ENCODE results near the gene PRPH2.
A peak's percentile ranks its signal among the peaks of the same experiment; 100 is the strongest.
"Not testable (repeated sequence)": the region's sequence is repeated elsewhere in the genome, so short reads cannot be mapped to it uniquely, and the experiment has no call there.

PRPH2 gene

GRCh38 chr6:42742116-42742894 lies 19.9 kb upstream of the PRPH2 start:
- DNase-seq (ENCODE audit: low read depth in 2 of 3, low spot score in 2 of 3) = no peak

GRCh38 chr6:42740725-42741124 lies 18.3 kb upstream of the PRPH2 start:
- DNase-seq (ENCODE audit: low read depth in 2 of 3, low spot score in 2 of 3) = no peak

GRCh38 chr6:42735976-42736375 lies 13.6 kb upstream of the PRPH2 start:
- no peak for DNase-seq (ENCODE audit: low read depth in 2 of 3, low spot score in 2 of 3)

GRCh38 chr6:42733867-42734481 lies 11.6 kb upstream of the PRPH2 start:
- not testable (repeated sequence) for DNase-seq (ENCODE audit: low read depth in 2 of 3, low spot score in 2 of 3)

GRCh38 chr6:42729731-42730130 lies 7.3 kb upstream of the PRPH2 start:
- no peak for DNase-seq (ENCODE audit: low read depth in 2 of 3, low spot score in 2 of 3)

GRCh38 chr6:42727627-42728026 lies 5.2 kb upstream of the PRPH2 start:
- DNase-seq (ENCODE audit: low read depth in 2 of 3, low spot score in 2 of 3) = no peak

- DNase-seq (ENCODE audit: low read depth in 2 of 3, low spot score in 2 of 3) = peak in 1 of 3 experiments; percentile 17
Observed at GRCh38 chr6:42727087-42727611, 4.8 kb upstream of the PRPH2 start.

- peak in 2 of 3 experiments; percentile 19 to 38 for DNase-seq (ENCODE audit: low read depth in 2 of 3, low spot score in 2 of 3)
Observed at GRCh38 chr6:42726485-42727086, 4.2 kb upstream of the PRPH2 start.

- no peak for DNase-seq (ENCODE audit: low read depth in 2 of 3, low spot score in 2 of 3)
Observed at GRCh38 chr6:42726026-42726425, 3.6 kb upstream of the PRPH2 start.

- no peak for DNase-seq (ENCODE audit: low read depth in 2 of 3, low spot score in 2 of 3)
Observed at GRCh38 chr6:42724825-42725224, 2.4 kb upstream of the PRPH2 start.

GRCh38 chr6:42720739-42721138 lies 1.7 kb downstream of the PRPH2 start:
- DNase-seq (ENCODE audit: low read depth in 2 of 3, low spot score in 2 of 3) = no peak

- DNase-seq (ENCODE audit: low read depth in 2 of 3, low spot score in 2 of 3) = no peak
Observed at GRCh38 chr6:42715871-42716270, 6.5 kb downstream of the PRPH2 start.

- no peak for DNase-seq (ENCODE audit: low read depth in 2 of 3, low spot score in 2 of 3)
Observed at GRCh38 chr6:42714098-42714761, 8.2 kb downstream of the PRPH2 start.

- no peak for DNase-seq (ENCODE audit: low read depth in 2 of 3, low spot score in 2 of 3)
Observed at GRCh38 chr6:42711930-42712329, 10.5 kb downstream of the PRPH2 start.

GRCh38 chr6:42710316-42710715 lies 12.1 kb downstream of the PRPH2 start:
- no peak for DNase-seq (ENCODE audit: low read depth in 2 of 3, low spot score in 2 of 3)

GRCh38 chr6:42709871-42710270 lies 12.5 kb downstream of the PRPH2 start:
- DNase-seq (ENCODE audit: low read depth in 2 of 3, low spot score in 2 of 3) = no peak

- DNase-seq (ENCODE audit: low read depth in 2 of 3, low spot score in 2 of 3) = no peak
Observed at GRCh38 chr6:42708096-42708495, 14.3 kb downstream of the PRPH2 start.

- no peak for DNase-seq (ENCODE audit: low read depth in 2 of 3, low spot score in 2 of 3)
Observed at GRCh38 chr6:42707595-42707994, 14.8 kb downstream of the PRPH2 start.

GRCh38 chr6:42704937-42705374 lies 17.4 kb downstream of the PRPH2 start:
- DNase-seq (ENCODE audit: low read depth in 2 of 3, low spot score in 2 of 3) = no peak

GRCh38 chr6:42704251-42704936 lies 18.0 kb downstream of the PRPH2 start:
- no peak for DNase-seq (ENCODE audit: low read depth in 2 of 3, low spot score in 2 of 3)

- not testable (repeated sequence) for DNase-seq (ENCODE audit: low read depth in 2 of 3, low spot score in 2 of 3)
Observed at GRCh38 chr6:42702786-42703185, 19.6 kb downstream of the PRPH2 start.

Data from activated CD8-positive, alpha-beta memory T cell treated with anti-CD3 and anti-CD28 coated beads for 48 hours (primary cell).